ENCODE results near the gene SF3B1.
"Not testable (repeated sequence)": the region's sequence is repeated elsewhere in the genome, so short reads cannot be mapped to it uniquely, and the experiment has no call there.

Gene SF3B1

GRCh38 chr2:197343968-197344367 lies 90.9 kb downstream of the SF3B1 start:
- DNase-seq (ENCODE audit: low read depth in 2 of 2): not testable (repeated sequence)

GRCh38 chr2:197340591-197340990 lies 94.2 kb downstream of the SF3B1 start:
- DNase-seq (ENCODE audit: low read depth in 2 of 2): no peak

Data from stimulated activated CD8-positive, alpha-beta memory T cell treated with anti-CD3 and anti-CD28 coated beads, Interleukin-15, amount 100 ng/mL, for 4 hours (primary cell).